UCSD-AML1 (cell line): ENCODE data around the gene LBHD1.
"Not testable (repeated sequence)": the region's sequence is repeated elsewhere in the genome, so short reads cannot be mapped to it uniquely, and the experiment has no call there.

Experiments
- DNase-seq: peaks from one replicate; lab custom pipeline; 2025; ENCODE audit not compliant: unreplicated experiment; lab: John Stamatoyannopoulos, UW

LBHD1 gene

DNA sequence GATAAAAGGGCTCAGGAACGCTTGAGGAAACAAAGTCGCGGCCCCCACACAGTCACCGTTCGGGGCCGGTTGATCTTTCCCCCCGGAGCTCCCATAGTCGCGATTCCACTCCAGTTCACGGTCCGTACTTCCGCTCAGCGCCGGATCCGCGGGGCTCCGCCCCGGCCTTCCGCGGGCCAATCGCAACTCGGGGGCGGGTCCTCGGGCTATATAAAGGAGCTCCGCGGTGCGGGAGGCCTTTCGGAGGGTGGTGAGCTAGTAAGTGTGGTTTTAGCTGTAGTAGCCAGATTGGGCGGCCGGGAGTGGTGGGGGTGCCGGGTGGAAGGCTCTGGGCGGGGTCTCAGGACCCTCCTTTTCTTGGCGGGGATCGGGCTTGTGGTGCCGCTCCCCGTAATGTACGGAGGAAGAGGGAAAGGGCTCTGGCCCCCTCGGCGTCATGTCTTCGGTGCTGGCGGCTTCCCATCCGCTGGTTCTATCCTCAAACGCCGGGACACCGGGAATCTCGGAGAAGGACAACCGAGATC, 6.9 kb downstream of the LBHD1 start, which contains the start of the genes C11orf98 and CSKMT:
Gene C11orf98 (minus strand): TSS at position 136 of the 524 bp plus-strand sequence. CDS start 41 bp downstream, at position 95.
Gene CSKMT (plus strand): TSS at position 238 of the 524 bp plus-strand sequence. CDS start 568 bp downstream, outside the sequence.
- peak; percentile 91 for DNase-seq

GRCh38 chr11:62664405-62665074, 7.5 kb downstream of the LBHD1 start:
- DNase-seq: no peak

- DNase-seq: no peak
Observed at GRCh38 chr11:62656796-62657429, 15.2 kb downstream of the LBHD1 start.

DNA sequence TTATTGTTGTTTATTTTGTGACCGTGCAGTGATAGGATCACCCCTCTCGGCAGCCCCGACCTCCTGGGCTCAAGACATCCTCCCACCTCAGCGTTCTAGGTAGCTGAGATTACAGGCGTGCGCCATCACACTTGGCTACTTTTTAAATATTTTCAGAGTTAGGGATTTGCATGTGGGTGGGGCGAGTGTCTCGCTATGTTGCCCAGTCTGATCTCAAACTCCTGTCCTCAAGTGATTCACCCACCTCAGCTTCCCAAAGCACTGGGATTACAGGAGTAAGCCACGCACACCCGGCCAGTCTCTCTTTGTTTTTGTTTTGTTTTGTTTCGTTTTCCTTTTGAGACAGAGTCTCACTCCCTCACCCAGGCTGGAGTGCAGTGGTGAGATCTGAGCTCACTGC, 17.8 kb downstream of the LBHD1 start:
- DNase-seq: no peak

DNA sequence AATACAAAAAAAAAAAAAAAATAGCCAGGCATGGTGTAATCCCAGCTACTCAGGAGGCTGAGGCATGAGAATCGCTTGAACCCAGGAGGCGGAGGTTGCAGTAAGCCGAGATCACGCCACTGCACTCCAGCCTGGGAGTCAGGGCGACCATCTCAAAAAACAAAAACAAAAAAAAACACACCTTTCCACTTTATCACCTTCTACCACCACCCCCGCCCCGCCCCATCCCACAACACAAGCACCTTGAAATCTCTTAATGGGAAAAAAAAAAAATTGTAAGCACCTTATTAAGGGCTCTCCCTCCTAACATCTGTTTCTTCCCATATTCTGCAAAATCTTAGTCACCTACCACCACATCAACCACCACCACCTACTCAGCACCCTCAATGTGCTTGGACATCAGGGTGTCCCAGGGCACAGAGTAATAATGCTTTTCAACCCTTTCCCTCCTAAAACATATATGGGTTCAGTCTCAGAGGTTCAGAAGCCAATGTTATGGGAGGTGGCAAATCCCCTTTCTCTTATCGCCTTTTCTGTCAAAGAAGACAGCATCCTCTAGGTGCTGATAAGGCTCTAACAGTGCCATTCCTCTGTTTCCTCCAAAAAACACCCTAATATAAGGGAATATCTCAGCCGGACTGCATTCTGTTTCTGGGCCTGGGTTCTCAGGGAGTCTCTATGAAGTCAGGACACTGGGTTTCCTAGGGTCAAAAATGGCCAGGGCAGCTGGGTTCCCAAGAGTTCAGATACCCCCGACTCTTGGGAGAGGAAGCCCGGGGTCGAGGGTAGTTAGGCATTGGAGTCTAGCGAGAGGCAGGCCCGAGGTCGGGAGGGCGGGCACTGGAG, 19.7 kb downstream of the LBHD1 start:
- no peak for DNase-seq

DNA sequence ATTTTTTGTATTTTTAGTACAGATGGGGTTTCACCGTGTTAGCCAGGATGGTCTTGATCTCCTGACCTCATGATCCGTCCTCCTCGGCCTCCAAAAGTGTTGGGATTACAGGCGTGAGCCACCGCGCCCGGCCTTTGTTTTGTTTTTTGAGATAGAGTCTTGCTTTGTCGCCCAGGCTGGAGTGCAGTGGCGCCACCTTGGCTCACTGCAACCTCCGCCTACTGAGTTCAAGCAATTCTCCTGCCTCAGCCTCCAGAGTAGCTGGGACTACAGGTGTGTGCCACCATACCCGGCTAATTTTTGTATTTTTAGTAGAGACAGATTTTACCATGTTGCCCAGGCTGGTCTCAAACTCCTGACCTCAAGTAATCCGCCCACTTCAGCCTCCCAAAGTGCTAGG, 21.8 kb downstream of the LBHD1 start:
- not testable (repeated sequence) for DNase-seq

DNA sequence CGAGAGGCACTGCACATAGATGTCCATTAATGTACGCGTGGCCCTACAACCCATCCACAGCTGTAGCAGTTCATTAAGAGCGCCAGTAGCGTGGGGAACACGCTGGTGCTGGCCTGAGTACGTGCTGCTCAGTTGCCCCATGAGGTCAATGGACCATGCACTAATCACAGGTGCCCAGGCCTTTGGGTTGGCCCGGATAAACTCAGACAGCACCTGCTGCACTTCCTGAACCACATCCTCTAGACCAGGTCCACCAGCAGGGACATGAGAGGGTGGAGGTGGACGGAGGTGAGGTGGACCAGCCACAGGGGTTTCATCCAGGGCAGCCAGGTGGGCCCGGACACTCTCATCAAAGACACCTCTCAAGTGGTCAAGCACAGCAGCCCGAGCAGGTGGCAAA, 22.6 kb downstream of the LBHD1 start:
- DNase-seq: no peak

DNA sequence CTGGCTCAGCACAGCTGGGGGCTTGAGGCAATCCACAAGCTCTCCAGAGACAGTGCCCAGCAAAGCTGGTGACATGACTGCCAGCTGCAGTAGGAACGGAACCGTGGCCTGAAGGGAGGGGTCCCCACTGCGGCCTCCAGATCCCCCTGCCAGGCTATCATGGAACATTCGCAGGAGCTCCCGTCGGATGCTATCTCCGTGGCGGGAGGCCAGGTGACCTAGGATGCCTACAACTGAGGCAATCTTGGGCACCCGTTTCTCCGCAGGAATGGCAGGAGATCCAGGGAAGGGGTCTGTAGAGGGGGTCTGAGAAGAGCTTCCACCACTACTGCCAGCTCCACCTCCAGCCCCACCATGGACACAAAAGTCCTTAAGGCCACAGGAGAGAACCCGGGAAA, 23.1 kb downstream of the LBHD1 start:
- no peak for DNase-seq

GRCh38 chr11:62648185-62648966, 23.7 kb downstream of the LBHD1 start:
- no peak for DNase-seq

- DNase-seq: no peak
Observed at GRCh38 chr11:62647609-62648005, 24.5 kb downstream of the LBHD1 start.

- no peak for DNase-seq
Observed at GRCh38 chr11:62646825-62647608, 25.1 kb downstream of the LBHD1 start.

DNA sequence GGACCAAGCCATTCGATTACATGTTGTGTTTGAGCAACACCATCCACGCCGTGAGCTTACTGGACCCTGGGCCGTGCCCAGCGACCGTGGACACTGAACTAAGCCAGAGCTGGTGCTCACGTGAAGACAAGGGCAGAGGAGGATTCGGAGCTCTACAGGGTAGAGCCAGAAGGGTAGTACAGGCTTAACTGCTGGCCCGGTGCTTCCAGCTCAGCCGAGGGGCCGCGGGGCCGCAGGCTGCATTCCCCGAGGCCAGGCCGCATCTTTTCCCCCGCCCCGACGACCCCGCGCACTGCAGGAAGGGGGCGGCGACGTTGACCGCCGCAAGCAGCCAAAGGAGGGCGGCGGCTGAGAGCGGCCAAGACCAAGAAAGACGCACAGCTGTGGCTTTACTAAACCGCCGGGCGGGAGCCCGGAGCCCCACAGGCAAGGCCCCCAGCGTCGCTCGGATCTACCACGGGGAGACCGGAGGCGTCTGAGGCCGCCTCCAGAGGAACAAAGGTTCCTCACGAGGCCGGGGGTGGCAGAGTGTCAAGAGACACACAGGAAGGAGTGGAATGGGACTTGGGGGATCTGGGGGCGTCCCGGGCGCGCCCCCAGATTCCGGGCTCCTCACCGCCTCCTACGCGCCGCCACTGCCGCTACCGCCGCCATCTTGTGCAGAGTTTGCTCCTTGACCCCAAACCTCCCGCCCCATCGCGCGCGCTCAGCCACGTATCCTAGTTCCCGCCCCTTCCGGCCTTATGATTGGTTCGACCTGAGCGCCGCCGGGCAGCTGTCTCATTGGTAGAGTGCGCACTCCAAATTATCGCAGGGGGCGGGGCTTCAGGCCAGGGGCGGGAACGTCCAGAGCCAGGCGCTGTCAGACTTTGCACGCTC, 25.9 kb downstream of the LBHD1 start, which contains the start of gene GANAB:
Gene GANAB (minus strand): TSS at position 668 of the 879 bp plus-strand sequence. CDS start 14 bp downstream, at position 654.
- DNase-seq: peak; percentile 98

DNA sequence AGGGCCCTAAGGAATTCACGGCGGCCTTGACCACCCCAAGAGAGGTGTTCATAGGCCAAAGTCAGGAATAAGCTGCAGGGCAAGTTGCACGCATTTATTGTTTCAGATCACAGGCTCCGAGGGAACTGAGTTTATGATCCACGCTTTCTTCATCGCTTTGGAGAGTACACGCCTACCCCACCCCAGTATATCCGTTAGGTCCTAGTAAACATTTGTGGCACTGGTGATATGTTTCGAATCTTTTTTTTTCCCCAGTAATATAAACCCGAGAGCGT, 26.5 kb downstream of the LBHD1 start:
- DNase-seq: no peak

- no peak for DNase-seq
Observed at GRCh38 chr11:62644220-62644619, 27.8 kb downstream of the LBHD1 start.

- DNase-seq: no peak
Observed at GRCh38 chr11:62632492-62632891, 39.6 kb downstream of the LBHD1 start.

DNA sequence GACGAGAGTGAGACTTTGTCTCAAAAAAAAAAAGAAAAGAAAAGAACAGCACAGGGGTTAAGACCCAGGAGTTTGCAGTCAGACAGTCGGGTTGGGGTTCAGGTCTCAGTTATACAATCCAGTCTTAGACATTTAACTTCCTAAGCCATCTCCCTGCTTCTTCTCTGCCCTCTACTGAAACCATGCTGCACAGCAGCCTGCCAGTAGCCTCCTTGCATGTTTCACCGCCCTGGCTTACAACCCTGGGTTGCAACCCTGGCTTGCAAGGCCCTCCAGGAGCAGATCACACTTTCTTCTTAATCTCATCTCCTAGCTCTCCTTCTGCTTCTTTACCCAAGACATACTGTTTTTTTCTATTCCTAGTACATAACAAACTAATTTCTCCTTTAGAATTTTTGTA, 44.4 kb downstream of the LBHD1 start:
- peak; percentile 23 for DNase-seq

GRCh38 chr11:62622476-62623089, 49.5 kb downstream of the LBHD1 start:
- DNase-seq: no peak
